Neuronal stem cell (in vitro differentiated cells): ENCODE data around the gene PLXNA4.

Source experiments
- DNase-seq: peaks from one replicate; pipeline ENCODE4 v3.0.0-alpha.2; 2013; ENCODE audit warnings: low spot score
- H2AFZ ChIP-seq: one replicate; pipeline ENCODE4 v1.6.1; 2013; ENCODE audit warnings: mild to moderate bottlenecking, low read length, inconsistent platforms
- H2AK5ac ChIP-seq: 2 replicates; pipeline ENCODE4 v1.6.1; 2013; ENCODE audit warnings: low read depth, mild to moderate bottlenecking, inconsistent platforms, low read length, moderate library complexity, mixed read lengths
- H2BK120ac ChIP-seq: 2 replicates; pipeline ENCODE4 v1.6.1; 2013; ENCODE audit warnings: low read depth, mild to moderate bottlenecking, inconsistent platforms, low read length, moderate library complexity, mixed read lengths
- H2BK12ac ChIP-seq: one replicate; pipeline ENCODE4 v1.6.1; 2013; ENCODE audit warnings: low read length, inconsistent platforms
- H2BK15ac ChIP-seq: 2 replicates; pipeline ENCODE4 v1.6.1; 2013; ENCODE audit warnings: mild to moderate bottlenecking, low read length, inconsistent platforms, mixed read lengths
- H2BK5ac ChIP-seq: one replicate; pipeline ENCODE4 v1.6.1; 2013; ENCODE audit warnings: inconsistent platforms, mild to moderate bottlenecking, low read length, moderate library complexity
- H3K14ac ChIP-seq: one replicate; pipeline ENCODE4 v1.6.1; 2013; ENCODE audit warnings: low read length, inconsistent platforms
- H3K18ac ChIP-seq: 2 replicates; pipeline ENCODE4 v1.6.1; 2013; ENCODE audit warnings: low read length, inconsistent platforms
- H3K23ac ChIP-seq: 2 replicates; pipeline ENCODE4 v1.6.1; 2013; ENCODE audit warnings: low read depth, mild to moderate bottlenecking, mixed read lengths, low read length, inconsistent platforms; ENCODE audit not compliant: poor library complexity
- H3K27ac ChIP-seq: replicated peaks from 3 replicates; pipeline ENCODE4 v1.5.1; 2013; ENCODE audit warnings: low read length, inconsistent platforms
- H3K27me3 ChIP-seq, 3 experiments: 2 replicates each; pipeline ENCODE4 v1.6.1; 2013; ENCODE audit warnings: low read length in 3 of 3, mild to moderate bottlenecking in 2 of 3, inconsistent platforms in 1 of 3, low read depth in 1 of 3, mixed read lengths in 1 of 3, moderate library complexity in 1 of 3; ENCODE audit not compliant: control insufficient read depth in 3 of 3, insufficient read depth in 3 of 3
- H3K36me3 ChIP-seq, 2 donors: replicated peaks in 1 of 2; 2 replicates each; pipeline ENCODE4 v1.6.1; 2013; ENCODE audit warnings: low read length in 2 of 2; ENCODE audit not compliant: control insufficient read depth in 2 of 2, insufficient read depth in 2 of 2
- H3K4ac ChIP-seq: 2 replicates; pipeline ENCODE4 v1.6.1; 2013; ENCODE audit warnings: inconsistent platforms, mild to moderate bottlenecking, low read length, moderate library complexity
- H3K4me1 ChIP-seq, 2 donors: 1 replicate in 1 of 2; 2 replicates in 1 of 2; pipeline ENCODE4 v1.6.1; 2013; ENCODE audit warnings: low read length in 2 of 2, low read depth in 1 of 2; ENCODE audit not compliant: control insufficient read depth in 2 of 2, insufficient read depth in 1 of 2
- H3K4me2 ChIP-seq: one replicate; pipeline ENCODE4 v1.6.1; 2013; ENCODE audit warnings: mild to moderate bottlenecking, low read length, inconsistent platforms; ENCODE audit not compliant: insufficient read depth, poor library complexity, severe bottlenecking
- H3K4me3 ChIP-seq, 2 donors: 2 replicates each; pipeline ENCODE4 v1.5.1; 2013; ENCODE audit warnings: low read length in 2 of 2, mild to moderate bottlenecking in 2 of 2, inconsistent platforms in 1 of 2, moderate library complexity in 1 of 2
- H3K79me1 ChIP-seq: one replicate; pipeline ENCODE4 v1.6.1; 2013; ENCODE audit warnings: low read depth, mild to moderate bottlenecking, inconsistent platforms, low read length, moderate library complexity
- H3K9ac ChIP-seq: one replicate; pipeline ENCODE4 v1.6.1; 2013; ENCODE audit warnings: mild to moderate bottlenecking, low read depth, low read length, inconsistent platforms; ENCODE audit not compliant: poor library complexity
- H3K9me3 ChIP-seq, 2 donors: replicated peaks in 1 of 2; 2 replicates each; pipeline versions ENCODE3 to v1.6.1; 2013; ENCODE audit warnings: low read length in 2 of 2, mild to moderate bottlenecking in 2 of 2, inconsistent platforms in 1 of 2, low read depth in 1 of 2, mixed read lengths in 1 of 2, moderate library complexity in 1 of 2; ENCODE audit not compliant: control insufficient read depth in 2 of 2, insufficient read depth in 1 of 2
- H4K8ac ChIP-seq: one replicate; pipeline ENCODE4 v1.6.1; 2013; ENCODE audit warnings: low read depth, mild to moderate bottlenecking, inconsistent platforms, low read length, moderate library complexity
- H4K91ac ChIP-seq: one replicate; pipeline ENCODE4 v1.6.1; 2013; ENCODE audit warnings: low read length, low read depth, mild to moderate bottlenecking, inconsistent platforms; ENCODE audit not compliant: poor library complexity
- WGBS, 2 donors: extraction: QIAGEN DNeasy Blood & Tissue Kit; methylation state at CpG; one replicate each; pipeline ENCODE4 v1.1.7; 2013; ENCODE audit warnings: missing lambda C conversion rate in 2 of 2, mixed read lengths in 1 of 2; ENCODE audit not compliant: insufficient read length in 2 of 2, insufficient replicate concordance in 1 of 2; ENCODE audit errors: extremely low coverage in 2 of 2; 5-methylcytosine and 5-hydroxymethylcytosine counted together

The PLXNA4 gene

DNA sequence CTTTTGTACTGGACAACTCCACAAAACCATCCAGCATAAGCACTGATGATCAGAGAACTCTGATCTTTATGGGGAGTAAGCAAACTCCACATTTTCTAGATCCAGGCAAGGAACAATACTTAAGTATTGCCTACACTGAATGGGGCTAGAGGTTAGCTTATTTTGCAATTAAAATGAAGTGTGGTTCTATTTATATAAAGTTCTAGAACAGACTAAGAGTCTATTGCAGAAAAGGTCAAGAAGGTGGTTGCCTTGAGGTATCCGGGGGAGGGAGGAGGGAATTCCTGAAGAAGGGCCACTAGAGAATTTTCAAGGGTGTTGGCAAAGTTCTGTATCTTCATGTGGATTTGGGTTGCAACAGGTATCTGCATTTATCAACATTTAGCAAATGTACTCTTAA lies 477.9 kb downstream of the PLXNA4 start:
- Histone ChIP-seq H3K9ac (no peak overlapping the region), H3K18ac (no peak overlapping the region), H3K4me3 (no peak overlapping the region), H3K4me1 (no peaks in the 10 kb centered on the region), H4K8ac (no peak overlapping the region), H3K4ac (no peak overlapping the region), H2BK15ac (no peak overlapping the region), H2BK12ac (no peak overlapping the region), H3K14ac (no peak overlapping the region), H3K23ac (no peak overlapping the region), H4K91ac (no peak overlapping the region), H2BK5ac (no peak overlapping the region), H2AK5ac (no peak overlapping the region), H3K36me3 (no peaks in the 10 kb centered on the region), H2BK120ac (no peak overlapping the region), H3K9me3 (no peaks in the 10 kb centered on the region), H3K4me2 (no peak overlapping the region), H2AFZ (no peak overlapping the region), H3K79me1 (no peaks in the 10 kb centered on the region), H3K27me3 (no peaks in the 10 kb centered on the region), H3K27ac (no peak overlapping the region)
- no CpG with 5 or more reads among the region's 1 CpG for WGBS, 2 donors
- no peak for DNase-seq

DNA sequence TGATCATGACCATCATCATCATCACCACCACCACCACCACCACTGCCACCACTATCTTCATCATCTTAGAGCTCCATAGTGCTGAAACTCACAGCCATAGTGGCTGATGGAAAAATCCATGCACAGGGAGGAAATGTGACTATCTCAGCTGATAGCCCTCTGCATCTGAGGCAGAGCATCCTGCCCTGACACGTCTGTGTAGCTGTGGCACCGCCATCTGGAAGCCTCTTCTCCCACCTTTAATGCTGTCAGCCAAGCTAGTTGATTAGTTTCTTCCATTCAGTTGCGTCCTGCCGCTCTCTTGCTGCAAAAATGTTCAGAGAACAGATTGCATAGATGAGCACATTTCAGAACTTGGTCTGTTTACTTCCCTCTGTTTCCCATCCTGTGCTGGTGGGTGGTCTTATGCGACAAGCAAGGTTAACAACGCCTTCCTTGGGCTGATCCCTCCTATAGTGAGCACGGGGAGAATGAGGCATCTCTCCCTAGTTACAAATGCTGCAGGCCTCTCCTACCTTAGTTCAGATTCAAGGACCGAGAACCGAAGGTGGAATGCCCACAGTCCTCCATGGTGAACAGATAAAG lies 478.6 kb downstream of the PLXNA4 start:
- no peak overlapping the region for H2BK120ac ChIP-seq
- H3K4me3 ChIP-seq, result no peak overlapping the region
- H3K4ac ChIP-seq, result no peak overlapping the region
- H3K14ac ChIP-seq, result no peak overlapping the region
- no peak overlapping the region for H4K8ac ChIP-seq
- no peak overlapping the region for H2BK15ac ChIP-seq
- H3K18ac ChIP-seq, result no peak overlapping the region
- no peaks in the 10 kb centered on the region for H3K27me3 ChIP-seq
- no peaks in the 10 kb centered on the region for H3K9me3 ChIP-seq
- no peak overlapping the region for H3K27ac ChIP-seq
- H3K4me1 ChIP-seq, result no peaks in the 10 kb centered on the region
- no peak overlapping the region for H2BK12ac ChIP-seq
- no peak overlapping the region for H2AFZ ChIP-seq
- DNase-seq, result no peak
- no CpG with 5 or more reads among the region's 9 CpGs for WGBS, 2 donors
- H3K9ac ChIP-seq, result no peak overlapping the region
- H3K23ac ChIP-seq, result no peak overlapping the region
- no peaks in the 10 kb centered on the region for H3K36me3 ChIP-seq
- H2AK5ac ChIP-seq, result no peak overlapping the region
- no peak overlapping the region for H2BK5ac ChIP-seq
- H4K91ac ChIP-seq, result no peak overlapping the region
- H3K79me1 ChIP-seq, result no peaks in the 10 kb centered on the region
- H3K4me2 ChIP-seq, result no peak overlapping the region

DNA sequence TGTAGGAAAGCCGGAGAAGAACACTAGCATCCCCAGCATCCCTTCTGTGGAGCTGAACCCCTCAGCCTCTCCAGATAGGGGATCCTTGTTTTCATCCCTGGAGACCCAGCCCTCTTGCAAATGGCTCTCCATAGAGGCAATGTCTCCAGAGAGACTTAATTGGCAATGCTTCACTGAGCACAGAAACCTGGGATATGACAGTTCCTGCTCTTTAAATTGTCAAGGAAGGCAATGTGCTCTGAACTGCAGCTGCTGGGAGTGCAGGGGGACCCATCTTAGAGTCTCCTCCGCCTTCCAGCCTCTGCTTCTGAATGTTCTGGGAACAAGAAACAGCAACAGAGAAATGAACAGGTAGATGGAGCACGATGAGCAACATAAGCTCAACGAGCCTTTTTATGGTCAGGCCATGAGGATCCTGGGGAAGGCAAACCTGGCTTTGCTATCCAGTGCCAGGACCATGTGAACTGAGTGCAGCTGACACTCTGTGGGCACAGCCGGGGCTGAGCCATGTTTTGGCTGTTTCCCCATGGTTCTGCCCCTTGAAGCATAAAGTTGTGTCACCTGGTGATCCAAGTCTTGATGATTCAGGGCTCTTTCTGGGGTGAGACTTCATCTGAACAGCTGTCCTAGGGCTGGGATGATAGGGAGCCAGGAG lies 481.0 kb downstream of the PLXNA4 start:
- Histone ChIP-seq H3K23ac (no peak overlapping the region), H3K14ac (no peak overlapping the region), H3K4me3 (no peak overlapping the region), H2AK5ac (no peak overlapping the region), H2BK15ac (no peak overlapping the region), H3K79me1 (no peaks in the 10 kb centered on the region), H3K27me3 (no peaks in the 10 kb centered on the region), H2BK5ac (no peak overlapping the region), H3K4me1 (no peaks in the 10 kb centered on the region), H2AFZ (no peak overlapping the region), H3K4ac (no peak overlapping the region), H3K18ac (no peak overlapping the region), H2BK12ac (no peak overlapping the region), H3K36me3 (no peaks in the 10 kb centered on the region), H3K4me2 (no peak overlapping the region), H3K9ac (no peak overlapping the region), H3K27ac (no peak overlapping the region), H2BK120ac (no peak overlapping the region), H4K91ac (no peak overlapping the region), H3K9me3 (no peaks in the 10 kb centered on the region), H4K8ac (no peak overlapping the region)
- no peak for DNase-seq
- WGBS, 2 donors, result no CpG with 5 or more reads among the region's 5 CpGs

DNA sequence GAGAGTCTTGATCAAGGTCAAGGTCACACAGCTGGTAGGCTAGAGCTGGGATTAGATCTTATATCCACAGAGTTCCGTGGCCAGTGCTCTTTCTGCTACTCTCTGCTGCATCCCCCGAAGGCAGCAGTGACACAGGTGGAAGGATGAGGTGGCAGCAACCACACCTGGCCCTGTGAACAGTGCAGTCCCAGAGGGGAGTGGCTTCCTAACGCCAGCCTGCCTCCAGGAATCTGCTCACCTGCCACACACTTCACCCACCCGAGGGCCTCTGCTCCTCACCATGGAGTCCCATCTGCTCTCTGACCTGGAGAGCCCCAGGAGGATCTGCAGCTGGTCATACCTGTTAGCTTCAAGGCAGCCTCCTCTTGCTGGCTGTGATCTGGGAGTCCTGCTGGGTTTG lies 484.2 kb downstream of the PLXNA4 start:
- Histone ChIP-seq H4K91ac (no peak overlapping the region), H3K79me1 (no peaks in the 10 kb centered on the region), H3K27ac (no peak overlapping the region), H3K4ac (no peak overlapping the region), H3K4me2 (no peak overlapping the region), H3K4me1 (no peaks in the 10 kb centered on the region), H3K9me3 (no peaks in the 10 kb centered on the region), H4K8ac (no peak overlapping the region), H3K14ac (no peak overlapping the region), H3K27me3 (no peaks in the 10 kb centered on the region), H2BK12ac (no peak overlapping the region), H2BK5ac (no peak overlapping the region), H2AK5ac (peak overlapping the region; percentile 12), H2AFZ (no peak overlapping the region), H2BK120ac (no peak overlapping the region), H2BK15ac (no peak overlapping the region), H3K4me3 (no peak overlapping the region), H3K9ac (no peak overlapping the region), H3K36me3 (no peaks in the 10 kb centered on the region), H3K18ac (peak overlapping the region; percentile 49), H3K23ac (no peak overlapping the region)
- DNase-seq, result no peak
- WGBS, 2 donors, result no CpG with 5 or more reads among the region's 4 CpGs
